Hematopoietic multipotent progenitor cell (in vitro differentiated cells): ENCODE results near the gene CHRNE. TPM values are rescaled to one million over a fixed set of nuclear protein-coding genes. Genes with fewer than 3 reads are reported as not detected.
A peak's percentile ranks its signal among the peaks of the same experiment; 100 is the strongest.
"Not testable (repeated sequence)": the region's sequence is repeated elsewhere in the genome, so short reads cannot be mapped to it uniquely, and the experiment has no call there.

Experiments used
- DNase-seq, 3 donors: peaks; one replicate each; pipeline ENCODE4 v3.0.0-alpha.2; 2011 to 2015; ENCODE audit warnings: low read depth in 2 of 3, low spot score in 2 of 3
- total RNA-seq: library from RNA; depleted of rRNA; stranded (reverse); fragments of >200 nt; gene quantifications from one replicate; pipeline ENCODE4 v1.2.3, GENCODE V29; 2012

CHRNE gene
- total RNA-seq, 1 donor, result 5.4 TPM

- DNase-seq, result not testable (repeated sequence)
Measured at GRCh38 chr17:4857347-4857746, 45.6 kb downstream of the CHRNE start.

GRCh38 chr17:4856937-4857314 is 46.0 kb downstream of the CHRNE start:
- DNase-seq, result no peak

- no peak for DNase-seq
Measured at GRCh38 chr17:4856271-4856936, 46.5 kb downstream of the CHRNE start.

GRCh38 chr17:4854111-4854681 is 48.7 kb downstream of the CHRNE start:
- no peak for DNase-seq

GRCh38 chr17:4853208-4853671 is 49.7 kb downstream of the CHRNE start:
- DNase-seq, result peak in 1 of 3 donors; percentile 24

DNA sequence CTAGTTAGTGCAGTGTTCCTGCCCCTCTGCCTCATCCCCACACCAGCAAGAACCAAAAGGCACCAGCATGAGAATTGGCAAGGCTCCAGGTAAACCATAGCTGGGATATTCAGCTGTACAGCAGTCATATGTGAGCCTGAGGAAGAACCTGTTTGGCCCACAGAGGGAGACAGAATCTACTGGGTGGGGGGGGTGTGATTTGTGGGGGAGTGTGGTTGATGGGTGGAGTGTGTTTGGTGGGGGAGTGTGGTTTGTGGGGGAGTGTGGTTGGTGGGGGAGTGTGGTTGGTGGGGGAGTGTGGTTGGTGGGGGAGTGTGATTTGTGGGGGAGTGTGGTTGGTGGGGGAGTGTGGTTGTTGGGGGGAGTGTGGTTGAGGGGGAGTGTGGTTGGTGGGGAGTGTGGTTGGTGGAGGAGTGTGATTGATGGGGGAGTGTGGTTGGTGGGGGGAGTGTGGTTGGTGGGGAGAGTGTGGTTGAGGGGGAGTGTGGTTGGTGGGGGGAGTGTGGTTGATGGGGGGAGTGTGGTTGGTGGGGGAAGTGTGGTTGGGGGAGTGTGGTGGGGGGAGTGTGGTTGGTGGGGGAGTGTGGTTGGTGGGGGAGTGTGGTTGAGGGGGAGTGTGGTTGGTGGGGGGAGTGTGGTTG is 50.2 kb downstream of the CHRNE start:
- DNase-seq, result peak in 2 of 3 donors; percentile 54 to 66

DNA sequence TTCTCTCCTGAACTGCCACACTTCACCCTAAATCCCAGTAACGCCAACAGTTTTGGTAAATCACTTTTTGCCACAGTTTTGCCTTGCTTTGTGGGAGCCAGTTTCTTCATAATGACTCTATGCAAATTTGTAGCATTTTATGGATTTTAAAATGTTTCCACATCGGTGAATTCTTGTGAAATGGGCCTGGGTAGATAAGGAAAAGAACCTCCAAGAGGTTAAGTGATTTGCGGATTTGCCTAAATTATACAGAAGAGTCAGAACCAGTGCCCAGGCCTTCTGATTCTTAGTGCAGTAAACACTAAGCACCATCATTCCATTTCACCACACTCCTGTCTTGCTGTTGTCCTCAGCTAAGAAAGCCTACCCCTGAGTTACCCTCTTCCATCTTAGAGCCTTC is 51.8 kb downstream of the CHRNE start:
- DNase-seq, result no peak

DNA sequence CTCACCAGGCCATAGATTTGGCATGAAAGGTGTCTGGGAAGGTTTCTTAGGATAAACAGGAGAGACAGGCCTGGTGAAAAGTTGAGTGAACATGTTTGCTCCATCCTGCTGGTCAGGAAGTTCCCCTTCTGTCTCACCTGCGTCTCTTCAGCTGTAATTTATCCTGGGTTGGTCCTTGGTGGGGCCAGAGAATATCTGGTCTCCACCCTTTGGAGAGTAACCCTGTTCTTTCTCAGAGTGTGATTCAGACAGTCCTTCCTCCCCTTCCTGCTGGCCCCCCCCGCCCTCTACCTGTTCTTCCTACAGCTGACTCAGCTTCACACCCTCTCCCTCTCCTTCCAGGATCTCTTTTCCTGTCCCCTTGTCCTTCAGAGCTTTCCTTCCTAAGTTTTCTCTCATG is 52.7 kb downstream of the CHRNE start:
- no peak for DNase-seq

GRCh38 chr17:4849011-4849536 is 53.8 kb downstream of the CHRNE start:
- no peak for DNase-seq

Other genes starting within 250 kb of the CHRNE start
- 52.5 TPM for gene PELP1, start 199.0 kb downstream of the CHRNE start, total RNA-seq
- gene ARRB2, start 192.5 kb downstream of the CHRNE start, total RNA-seq, result 63.0 TPM
- gene MED11, start 171.7 kb downstream of the CHRNE start, total RNA-seq, result 12.9 TPM
- gene ZMYND15, start 163.3 kb downstream of the CHRNE start, total RNA-seq, result under 0.01 TPM
- gene CXCL16, start 163.2 kb downstream of the CHRNE start, total RNA-seq, result 0.27 TPM
- gene TM4SF5, start 131.2 kb downstream of the CHRNE start, total RNA-seq, result not detected
- not detected for gene VMO1, start 116.7 kb downstream of the CHRNE start, total RNA-seq
- not detected for gene GLTPD2, start 114.1 kb downstream of the CHRNE start, total RNA-seq
- gene PSMB6, start 106.9 kb downstream of the CHRNE start, total RNA-seq, result 116 TPM
- gene PLD2, start 95.9 kb downstream of the CHRNE start, total RNA-seq, result 5.9 TPM
- gene MINK1, start 69.8 kb downstream of the CHRNE start, total RNA-seq, result 21.0 TPM
- gene C17orf107, start 3.6 kb downstream of the CHRNE start, total RNA-seq, result 18.3 TPM
- gene GP1BA, start 29.2 kb upstream of the CHRNE start, total RNA-seq, result 2.2 TPM
- gene SLC25A11, start 36.9 kb upstream of the CHRNE start, total RNA-seq, result 78.6 TPM
- 27.5 TPM for gene RNF167, start 37.2 kb upstream of the CHRNE start, total RNA-seq
- 429 TPM for gene PFN1, start 45.4 kb upstream of the CHRNE start, total RNA-seq
- gene ENO3, start 48.0 kb upstream of the CHRNE start, total RNA-seq, result 2.4 TPM
- gene SPAG7, start 64.7 kb upstream of the CHRNE start, total RNA-seq, result 31.2 TPM
- gene CAMTA2, start 84.6 kb upstream of the CHRNE start, total RNA-seq, result 6.2 TPM
- gene INCA1, start 94.4 kb upstream of the CHRNE start, total RNA-seq, result not detected
- 1.1 TPM for gene KIF1C, start 94.9 kb upstream of the CHRNE start, total RNA-seq
- gene SLC52A1, start 132.3 kb upstream of the CHRNE start, total RNA-seq, result not detected
- 1.3 TPM for gene ZFP3, start 175.4 kb upstream of the CHRNE start, total RNA-seq
- gene ZNF232, start 208.8 kb upstream of the CHRNE start, total RNA-seq, result 4.8 TPM
- gene USP6, start 212.9 kb upstream of the CHRNE start, total RNA-seq, result 2.2 TPM